Progenitor cell of endocrine pancreas (in vitro differentiated cells): ENCODE measurements around the gene SH3PXD2A. TPM values are rescaled to one million over a fixed set of nuclear protein-coding genes. Genes with fewer than 3 reads are reported as not detected.
"Not testable (repeated sequence)": the region's sequence is repeated elsewhere in the genome, so short reads cannot be mapped to it uniquely, and the experiment has no call there.

ENCODE experiments used
- DNase-seq: peaks from one replicate; pipeline ENCODE4 v3.0.0; 2021; ENCODE audit warnings: low spot score; ENCODE audit not compliant: unreplicated experiment
- H3K27ac Mint-ChIP-seq: 2 replicates; pipeline ENCODE4 v1.8.0; 2021; ENCODE audit warnings: mild to moderate bottlenecking, moderate library complexity, mixed read lengths
- H3K27me3 Mint-ChIP-seq: 2 replicates; pipeline ENCODE4 v1.8.0; 2021; ENCODE audit warnings: mixed read lengths
- H3K36me3 Mint-ChIP-seq: 2 replicates; pipeline ENCODE4 v1.8.0; 2022; ENCODE audit warnings: mixed read lengths; ENCODE audit not compliant: insufficient read depth
- H3K4me1 Mint-ChIP-seq: 2 replicates; pipeline ENCODE4 v1.8.0; 2021; ENCODE audit warnings: low read depth, mixed read lengths
- H3K4me3 Mint-ChIP-seq: 2 replicates; pipeline ENCODE4 v1.8.0; 2021; ENCODE audit warnings: low read depth, mild to moderate bottlenecking, moderate library complexity, mixed read lengths
- H3K9me3 Mint-ChIP-seq: 2 replicates; pipeline ENCODE4 v1.8.0; 2021; ENCODE audit warnings: low read depth, mixed read lengths
- CTCF ChIP-seq: fragments of 200-600 bp; sonication (generic); IDR thresholded peaks from one replicate; pipeline ENCODE4 v1.5.0; 2021; ENCODE audit warnings: antibody characterized with exemption, mild to moderate bottlenecking; ENCODE audit not compliant: unreplicated experiment
- total RNA-seq: library from RNA; stranded (reverse); gene quantifications from 2 replicates; pipeline ENCODE4 v1.2.1, GENCODE V29; 2021

SH3PXD2A gene
- total RNA-seq, 1 donor from 2014 or later, result 28.0 TPM

GRCh38 chr10:103762916-103763315 lies 92.5 kb downstream of the SH3PXD2A start:
- H3K27ac Mint-ChIP-seq, result no peak overlapping the region

GRCh38 chr10:103762162-103762561 lies 93.2 kb downstream of the SH3PXD2A start:
- Mint-ChIP-seq H3K36me3 (peaks cover 7% of the 10 kb centered on the region), H3K27me3 (no peaks in the 10 kb centered on the region), H3K4me3 (no peak overlapping the region), H3K9me3 (no peaks in the 10 kb centered on the region), H3K27ac (no peak overlapping the region), H3K4me1 (peaks cover 15% of the 10 kb centered on the region)
- DNase-seq, result no peak
- no peak for TF ChIP-seq CTCF

More at GRCh38 chr10:103762916-103763315, 92.5 kb downstream of the SH3PXD2A start:
- no peak for DNase-seq
- Mint-ChIP-seq H3K4me3 (no peak overlapping the region), H3K36me3 (peaks cover 7% of the 10 kb centered on the region), H3K9me3 (no peaks in the 10 kb centered on the region), H3K27me3 (no peaks in the 10 kb centered on the region), H3K4me1 (peaks cover 17% of the 10 kb centered on the region)
- TF ChIP-seq CTCF, result no peak

- Mint-ChIP-seq H3K27me3 (no peaks in the 10 kb centered on the region), H3K4me1 (peaks cover 15% of the 10 kb centered on the region), H3K9me3 (no peaks in the 10 kb centered on the region), H3K27ac (peak overlapping the region; percentile 88), H3K36me3 (peaks cover 5% of the 10 kb centered on the region), H3K4me3 (no peak overlapping the region)
- DNase-seq, result no peak
- TF ChIP-seq CTCF, result no peak
These were observed 94.1 kb downstream of the SH3PXD2A start for GRCh38 chr10:103761075-103761920.

- H3K27me3 Mint-ChIP-seq, H3K4me3 Mint-ChIP-seq, H3K36me3 Mint-ChIP-seq, H3K27ac Mint-ChIP-seq, DNase-seq, H3K9me3 Mint-ChIP-seq: not testable (repeated sequence)
- H3K4me1 Mint-ChIP-seq, result peaks cover 15% of the 10 kb centered on the region
These were observed 95.1 kb downstream of the SH3PXD2A start for GRCh38 chr10:103760233-103760632.

GRCh38 chr10:103759100-103759781 lies 96.1 kb downstream of the SH3PXD2A start:
- Mint-ChIP-seq H3K4me1 (peaks cover 15% of the 10 kb centered on the region), H3K4me3 (no peak overlapping the region), H3K36me3 (peaks cover 3% of the 10 kb centered on the region), H3K27me3 (no peaks in the 10 kb centered on the region), H3K9me3 (no peaks in the 10 kb centered on the region), H3K27ac (no peak overlapping the region)
- TF ChIP-seq CTCF, result no peak
- DNase-seq, result no peak
